DND-41 (cell line): Measurements from ENCODE around the gene FBXO24.

Experiments used
- ATAC-seq: fragments of 200-7000 bp; cut with Tn5 transposase; 3 replicates; pipeline ENCODE4 v1.9.1; 2021; ENCODE audit warnings: low read depth; ENCODE audit not compliant: insufficient read depth
- DNase-seq: peaks from one replicate; pipeline ENCODE4 v3.0.0-alpha.2; 2020
- H2AFZ ChIP-seq: 2 replicates; pipeline ENCODE4 v1.6.0; 2012; ENCODE audit warnings: low read depth, low read length
- H3K27ac ChIP-seq: 2 replicates; pipeline ENCODE4 v1.5.1; 2012; ENCODE audit warnings: low read length, inconsistent platforms
- H3K27me3 ChIP-seq: fragments of 200-600 bp; sonication (generic); 2 replicates; pipeline ENCODE4 v1.6.0; 2012; ENCODE audit warnings: low read length, mild to moderate bottlenecking, inconsistent platforms; ENCODE audit not compliant: insufficient read depth, poor library complexity
- H3K36me3 ChIP-seq: 2 replicates; pipeline ENCODE4 v1.5.1; 2012; ENCODE audit warnings: low read length, inconsistent platforms; ENCODE audit not compliant: insufficient read depth
- H3K4me1 ChIP-seq: 2 replicates; pipeline ENCODE4 v1.5.1; 2012; ENCODE audit warnings: mild to moderate bottlenecking, low read length; ENCODE audit not compliant: insufficient read depth
- H3K4me2 ChIP-seq: 2 replicates; pipeline ENCODE4 v1.6.0; 2012; ENCODE audit warnings: mild to moderate bottlenecking, moderate library complexity, low read length, inconsistent platforms; ENCODE audit not compliant: insufficient read depth
- H3K4me3 ChIP-seq, 2 experiments: fragments of 200-600 bp in 1 of 2; shearing (Covaris generic) in 1 of 2; 2 replicates each; pipeline ENCODE4 v1.5.1; 2012 to 2016; ENCODE audit warnings: inconsistent platforms in 2 of 2, low read length in 2 of 2, mild to moderate bottlenecking in 2 of 2, low read depth in 1 of 2, moderate library complexity in 1 of 2
- H3K79me2 ChIP-seq: 2 replicates; pipeline ENCODE4 v1.6.0; 2012; ENCODE audit warnings: low read length, inconsistent platforms; ENCODE audit not compliant: insufficient read depth
- H3K9ac ChIP-seq: 2 replicates; pipeline ENCODE4 v1.6.0; 2012; ENCODE audit warnings: low read depth, mild to moderate bottlenecking, inconsistent platforms, low read length, moderate library complexity
- H3K9me3 ChIP-seq: 2 replicates; pipeline ENCODE4 v1.5.1; 2012; ENCODE audit warnings: low read length, moderate library complexity, mild to moderate bottlenecking, inconsistent platforms; ENCODE audit not compliant: insufficient read depth, severe bottlenecking
- H4K20me1 ChIP-seq: 2 replicates; pipeline ENCODE4 v1.6.0; 2012; ENCODE audit warnings: low read length; ENCODE audit not compliant: insufficient read depth
- CTCF ChIP-seq: IDR thresholded peaks from 2 replicates; pipeline ENCODE4 v1.5.1; 2012; ENCODE audit warnings: borderline replicate concordance, low read length, moderate library complexity, mild to moderate bottlenecking; ENCODE audit not compliant: poor library complexity, severe bottlenecking; ENCODE audit errors: extremely low read depth
- EZH2 ChIP-seq: IDR thresholded peaks from 3 replicates; pipeline ENCODE4 v1.6.1; 2012; ENCODE audit warnings: borderline replicate concordance, low read depth, mild to moderate bottlenecking, moderate library complexity, low read length, inconsistent platforms; ENCODE audit not compliant: severe bottlenecking

FBXO24 gene

GRCh38 chr7:100570954-100571828, 14.9 kb upstream of the FBXO24 start:
- no peak overlapping the region for H3K27ac ChIP-seq
- no peak for DNase-seq
- H3K9ac ChIP-seq, result no peak overlapping the region
- H3K9me3 ChIP-seq, result no peaks in the 10 kb centered on the region
- ATAC-seq, result no peak
- peaks cover 9% of the 10 kb centered on the region for H3K27me3 ChIP-seq
- TF ChIP-seq CTCF, result no peak
- no peak for TF ChIP-seq EZH2
- no peaks in the 10 kb centered on the region for H3K79me2 ChIP-seq
- H2AFZ ChIP-seq, result no peak overlapping the region
- H3K4me3 ChIP-seq, result no peak overlapping the region
- peak overlapping the region; percentile 76; the same call in 1 of the 2 replicates for H3K4me2 ChIP-seq
- H4K20me1 ChIP-seq, result peaks cover 31% of the 10 kb centered on the region
- peaks cover 24% of the 10 kb centered on the region for H3K4me1 ChIP-seq
- peaks cover 32% of the 10 kb centered on the region for H3K36me3 ChIP-seq

- H3K4me1 ChIP-seq, result peaks cover 24% of the 10 kb centered on the region
- ATAC-seq (no peak), DNase-seq (no peak)
- no peaks in the 10 kb centered on the region for H3K9me3 ChIP-seq
- no peak overlapping the region for H3K4me2 ChIP-seq
- no peaks in the 10 kb centered on the region for H3K79me2 ChIP-seq
- H3K4me3 ChIP-seq, result no peak overlapping the region
- H3K9ac ChIP-seq, result no peak overlapping the region
- peaks cover 38% of the 10 kb centered on the region for H3K36me3 ChIP-seq
- H3K27me3 ChIP-seq, result peaks cover 9% of the 10 kb centered on the region
- no peak overlapping the region for H3K27ac ChIP-seq
- no peak overlapping the region for H2AFZ ChIP-seq
- H4K20me1 ChIP-seq, result peaks cover 31% of the 10 kb centered on the region
- TF ChIP-seq EZH2 (no peak), CTCF (no peak)
Measured at GRCh38 chr7:100571829-100572116, 14.4 kb upstream of the FBXO24 start.

- H4K20me1 ChIP-seq, result peaks cover 28% of the 10 kb centered on the region
- H3K4me2 ChIP-seq, result no peak overlapping the region
- H2AFZ ChIP-seq, result no peak overlapping the region
- no peaks in the 10 kb centered on the region for H3K9me3 ChIP-seq
- no peak overlapping the region for H3K9ac ChIP-seq
- ATAC-seq, result no peak
- no peak overlapping the region for H3K4me3 ChIP-seq
- H3K79me2 ChIP-seq, result no peaks in the 10 kb centered on the region
- no peak for TF ChIP-seq EZH2
- TF ChIP-seq CTCF, result no peak
- H3K36me3 ChIP-seq, result peaks cover 44% of the 10 kb centered on the region
- H3K27me3 ChIP-seq, result peaks cover 9% of the 10 kb centered on the region
- peaks cover 24% of the 10 kb centered on the region for H3K4me1 ChIP-seq
- no peak overlapping the region for H3K27ac ChIP-seq
- DNase-seq, result no peak
Measured at GRCh38 chr7:100572281-100572948, 13.7 kb upstream of the FBXO24 start.
